HEK293 (cell line): ENCODE data around the gene ERO1B.

Source experiments
- AEBP2 ChIP-seq: fragments of 450-650 bp; formaldehyde crosslinking; IDR thresholded peaks from 2 replicates; pipeline ENCODE4 v1.5.1; 2016; ENCODE audit warnings: missing biosample characterization, missing genetic modification characterization, borderline replicate concordance
- BCL11A ChIP-seq: fragments of 450-650 bp; formaldehyde crosslinking; IDR thresholded peaks from 2 replicates; pipeline ENCODE4 v1.5.1; 2016; ENCODE audit warnings: low read depth, missing biosample characterization, missing genetic modification characterization
- HOXA7 ChIP-seq: sonication (generic); formaldehyde crosslinking; IDR thresholded peaks from 2 replicates; pipeline ENCODE4 v1.8.1; 2022; ENCODE audit warnings: missing genetic modification reagents, borderline replicate concordance
- OVOL3 ChIP-seq: fragments of 450-650 bp; formaldehyde crosslinking; IDR thresholded peaks from 2 replicates; pipeline ENCODE4 v1.5.1; 2016; ENCODE audit warnings: missing biosample characterization, missing genetic modification characterization
- RBAK ChIP-seq: fragments of 450-650 bp; formaldehyde crosslinking; IDR thresholded peaks from 2 replicates; pipeline ENCODE4 v1.5.1; 2016; ENCODE audit warnings: missing biosample characterization, missing genetic modification characterization
- REST ChIP-seq: fragments of 450-650 bp; formaldehyde crosslinking; IDR thresholded peaks from 2 replicates; pipeline ENCODE4 v1.5.1; 2016; ENCODE audit warnings: missing biosample characterization, missing genetic modification characterization
- SP3 ChIP-seq: fragments of 450-650 bp; formaldehyde crosslinking; IDR thresholded peaks from 2 replicates; pipeline ENCODE4 v1.5.1; 2016; ENCODE audit warnings: missing biosample characterization, missing genetic modification characterization
- TRIM28 ChIP-seq: IDR thresholded peaks from 2 replicates; pipeline ENCODE4 v1.6.1; 2011; ENCODE audit warnings: low read length, control low read depth, borderline replicate concordance
- ZBTB8A ChIP-seq: fragments of 450-650 bp; formaldehyde crosslinking; IDR thresholded peaks from 2 replicates; pipeline ENCODE4 v1.5.1; 2016; ENCODE audit warnings: missing biosample characterization, missing genetic modification characterization
- ZFP37 ChIP-seq: fragments of 450-650 bp; formaldehyde crosslinking; IDR thresholded peaks from 2 replicates; pipeline ENCODE4 v1.5.1; 2016; ENCODE audit warnings: missing biosample characterization, missing genetic modification characterization
- ZNF138 ChIP-seq: fragments of 450-650 bp; formaldehyde crosslinking; IDR thresholded peaks from 2 replicates; pipeline ENCODE4 v1.5.1; 2016; ENCODE audit warnings: missing biosample characterization, missing genetic modification characterization, borderline replicate concordance
- ZNF169 ChIP-seq: fragments of 450-650 bp; formaldehyde crosslinking; IDR thresholded peaks from 2 replicates; pipeline ENCODE4 v1.5.1; 2016; ENCODE audit warnings: missing biosample characterization, missing genetic modification characterization
- ZNF18 ChIP-seq: fragments of 450-650 bp; formaldehyde crosslinking; IDR thresholded peaks from 2 replicates; pipeline ENCODE4 v1.5.1; 2016; ENCODE audit warnings: missing biosample characterization, missing genetic modification characterization
- ZNF292 ChIP-seq: fragments of 450-650 bp; formaldehyde crosslinking; IDR thresholded peaks from 2 replicates; pipeline ENCODE4 v1.5.1; 2016; ENCODE audit warnings: low read depth, missing biosample characterization, missing genetic modification characterization, borderline replicate concordance
- ZNF341 ChIP-seq: fragments of 450-650 bp; formaldehyde crosslinking; IDR thresholded peaks from 2 replicates; pipeline ENCODE4; 2016; ENCODE audit warnings: low read depth, missing biosample characterization, missing genetic modification characterization
- ZNF354C ChIP-seq: fragments of 450-650 bp; formaldehyde crosslinking; IDR thresholded peaks from 2 replicates; pipeline ENCODE4 v1.5.1; 2016; ENCODE audit warnings: missing biosample characterization, missing genetic modification characterization, low read depth, borderline replicate concordance
- ZNF501 ChIP-seq: fragments of 450-650 bp; formaldehyde crosslinking; IDR thresholded peaks from 2 replicates; pipeline ENCODE4 v1.5.1; 2016; ENCODE audit warnings: missing biosample characterization, missing genetic modification characterization
- ZNF510 ChIP-seq: fragments of 450-650 bp; formaldehyde crosslinking; IDR thresholded peaks from 2 replicates; pipeline ENCODE4 v1.5.1; 2018; ENCODE audit warnings: mild to moderate bottlenecking, missing genetic modification characterization, missing biosample characterization; ENCODE audit not compliant: insufficient replicate concordance
- ZNF514 ChIP-seq: fragments of 450-650 bp; formaldehyde crosslinking; IDR thresholded peaks from 2 replicates; pipeline ENCODE4 v1.5.1; 2016; ENCODE audit warnings: missing biosample characterization, missing genetic modification characterization
- ZNF529 ChIP-seq: fragments of 450-650 bp; formaldehyde crosslinking; IDR thresholded peaks from 2 replicates; pipeline ENCODE4 v1.5.1; 2017; ENCODE audit warnings: missing genetic modification characterization, missing biosample characterization; ENCODE audit not compliant: insufficient replicate concordance
- ZNF623 ChIP-seq: fragments of 450-650 bp; formaldehyde crosslinking; IDR thresholded peaks from 2 replicates; pipeline ENCODE4 v1.5.1; 2016; ENCODE audit warnings: missing biosample characterization, missing genetic modification characterization
- ZNF629 ChIP-seq: fragments of 450-650 bp; formaldehyde crosslinking; IDR thresholded peaks from 2 replicates; pipeline ENCODE4 v1.5.1; 2017; ENCODE audit warnings: missing biosample characterization, missing genetic modification characterization
- ZNF654 ChIP-seq: fragments of 450-650 bp; formaldehyde crosslinking; IDR thresholded peaks from 2 replicates; pipeline ENCODE4 v1.5.1; 2016; ENCODE audit warnings: low read depth, missing biosample characterization, missing genetic modification characterization
- ZNF664 ChIP-seq: fragments of 450-650 bp; formaldehyde crosslinking; IDR thresholded peaks from 2 replicates; pipeline ENCODE4 v1.5.1; 2016; ENCODE audit warnings: missing biosample characterization, missing genetic modification characterization
- ZNF76 ChIP-seq: fragments of 450-650 bp; formaldehyde crosslinking; IDR thresholded peaks from 2 replicates; pipeline ENCODE4; 2016; ENCODE audit warnings: low read depth, missing biosample characterization, missing genetic modification characterization, borderline replicate concordance
- ZNF843 ChIP-seq: fragments of 450-650 bp; formaldehyde crosslinking; IDR thresholded peaks from 2 replicates; pipeline ENCODE4 v1.5.1; 2016; ENCODE audit warnings: missing biosample characterization, missing genetic modification characterization
- ZXDB ChIP-seq: fragments of 450-650 bp; formaldehyde crosslinking; IDR thresholded peaks from 2 replicates; pipeline ENCODE4 v1.5.1; 2016; ENCODE audit warnings: missing biosample characterization, missing genetic modification characterization
- TF ChIP-seq, protein P1 (sequence below): fragments of 450-650 bp; formaldehyde crosslinking; IDR thresholded peaks from 2 replicates; pipeline ENCODE4 v1.5.1; 2016; ENCODE audit warnings: missing biosample characterization, missing genetic modification characterization, borderline replicate concordance
- TF ChIP-seq, protein P2 (sequence below): fragments of 450-650 bp; formaldehyde crosslinking; IDR thresholded peaks from 2 replicates; pipeline ENCODE4 v1.5.1; 2017; ENCODE audit warnings: missing biosample characterization, mild to moderate bottlenecking, missing genetic modification characterization, moderate library complexity

ERO1B gene

GRCh38 chr1:236315092-236315491 lies 33.3 kb upstream of the ERO1B start (continued):
- TF ChIP-seq ZNF341 (tag by site-specific recombination) (peak; percentile 25; the same call in 1 of the 2 replicates), ZNF664 (tag by site-specific recombination) (peak; percentile 82), TRIM28 (no peak), ZNF529 (tag by site-specific recombination) (peak; percentile 75), RBAK (tag by site-specific recombination) (peak; percentile 85), ZNF354C (tag by site-specific recombination) (peak; percentile 96), HOXA7 (CRISPR knock-in tag) (no peak), ZNF169 (no peak), REST (tag by site-specific recombination) (peak; percentile 74), ZNF510 (tag by site-specific recombination) (peak; percentile 92), ZNF623 (tag by site-specific recombination) (peak; percentile 86), BCL11A (tag by site-specific recombination) (no peak), ZFP37 (tag by site-specific recombination) (peak; percentile 75; the same call in 1 of the 2 replicates), ZNF629 (peak; percentile 72), ZNF18 (tag by site-specific recombination) (peak; percentile 53), ZNF138 (tag by site-specific recombination) (peak; percentile 86; the same call in 1 of the 2 replicates), ZNF501 (peak; percentile 68; the same call in 1 of the 2 replicates), SP3 (tag by site-specific recombination) (peak; percentile 41; the same call in 1 of the 2 replicates), ZNF654 (tag by site-specific recombination) (no peak), ZNF76 (no peak), ZBTB8A (peak; percentile 87), AEBP2 (tag by site-specific recombination) (peak; percentile 89; the same call in 1 of the 2 replicates), ZNF292 (tag by site-specific recombination) (peak; percentile 63; the same call in 1 of the 2 replicates), ZNF514 (tag by site-specific recombination) (0 out of 2 replicates have a peak, but pooled peaks have one; percentile 27), ZXDB (tag by site-specific recombination) (peak; percentile 81), OVOL3 (peak; percentile 78; the same call in 1 of the 2 replicates), ZNF843 (tag by site-specific recombination) (no peak)
- TF ChIP-seq, protein P1, sequence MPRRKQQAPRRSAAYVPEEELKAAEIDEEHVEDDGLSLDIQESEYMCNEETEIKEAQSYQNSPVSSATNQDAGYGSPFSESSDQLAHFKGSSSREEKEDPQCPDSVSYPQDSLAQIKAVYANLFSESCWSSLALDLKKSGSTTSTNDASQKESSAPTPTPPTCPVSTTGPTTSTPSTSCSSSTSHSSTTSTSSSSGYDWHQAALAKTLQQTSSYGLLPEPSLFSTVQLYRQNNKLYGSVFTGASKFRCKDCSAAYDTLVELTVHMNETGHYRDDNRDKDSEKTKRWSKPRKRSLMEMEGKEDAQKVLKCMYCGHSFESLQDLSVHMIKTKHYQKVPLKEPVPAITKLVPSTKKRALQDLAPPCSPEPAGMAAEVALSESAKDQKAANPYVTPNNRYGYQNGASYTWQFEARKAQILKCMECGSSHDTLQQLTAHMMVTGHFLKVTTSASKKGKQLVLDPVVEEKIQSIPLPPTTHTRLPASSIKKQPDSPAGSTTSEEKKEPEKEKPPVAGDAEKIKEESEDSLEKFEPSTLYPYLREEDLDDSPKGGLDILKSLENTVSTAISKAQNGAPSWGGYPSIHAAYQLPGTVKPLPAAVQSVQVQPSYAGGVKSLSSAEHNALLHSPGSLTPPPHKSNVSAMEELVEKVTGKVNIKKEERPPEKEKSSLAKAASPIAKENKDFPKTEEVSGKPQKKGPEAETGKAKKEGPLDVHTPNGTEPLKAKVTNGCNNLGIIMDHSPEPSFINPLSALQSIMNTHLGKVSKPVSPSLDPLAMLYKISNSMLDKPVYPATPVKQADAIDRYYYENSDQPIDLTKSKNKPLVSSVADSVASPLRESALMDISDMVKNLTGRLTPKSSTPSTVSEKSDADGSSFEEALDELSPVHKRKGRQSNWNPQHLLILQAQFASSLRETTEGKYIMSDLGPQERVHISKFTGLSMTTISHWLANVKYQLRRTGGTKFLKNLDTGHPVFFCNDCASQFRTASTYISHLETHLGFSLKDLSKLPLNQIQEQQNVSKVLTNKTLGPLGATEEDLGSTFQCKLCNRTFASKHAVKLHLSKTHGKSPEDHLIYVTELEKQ (tag by site-specific recombination): peak; percentile 12; the same call in 1 of the 2 replicates
- TF ChIP-seq, protein P2, sequence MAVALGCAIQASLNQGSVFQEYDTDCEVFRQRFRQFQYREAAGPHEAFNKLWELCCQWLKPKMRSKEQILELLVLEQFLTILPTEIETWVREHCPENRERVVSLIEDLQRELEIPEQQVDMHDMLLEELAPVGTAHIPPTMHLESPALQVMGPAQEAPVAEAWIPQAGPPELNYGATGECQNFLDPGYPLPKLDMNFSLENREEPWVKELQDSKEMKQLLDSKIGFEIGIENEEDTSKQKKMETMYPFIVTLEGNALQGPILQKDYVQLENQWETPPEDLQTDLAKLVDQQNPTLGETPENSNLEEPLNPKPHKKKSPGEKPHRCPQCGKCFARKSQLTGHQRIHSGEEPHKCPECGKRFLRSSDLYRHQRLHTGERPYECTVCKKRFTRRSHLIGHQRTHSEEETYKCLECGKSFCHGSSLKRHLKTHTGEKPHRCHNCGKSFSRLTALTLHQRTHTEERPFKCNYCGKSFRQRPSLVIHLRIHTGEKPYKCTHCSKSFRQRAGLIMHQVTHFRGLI (tag by site-specific recombination): no peak
- TF ChIP-seq, all 188 proteins: peak for 51
